ENCODE results near the gene GBA3.

The GBA3 gene

GRCh38 chr4:22695917-22696316 is 3.2 kb downstream of the GBA3 start:
- DNase-seq = no peak

GRCh38 chr4:22703912-22704311 is 11.2 kb downstream of the GBA3 start:
- no peak for DNase-seq

- DNase-seq = no peak
Measured at GRCh38 chr4:22707390-22707789, 14.7 kb downstream of the GBA3 start.

- no peak for DNase-seq
Measured at GRCh38 chr4:22708961-22709360, 16.2 kb downstream of the GBA3 start.

GRCh38 chr4:22712105-22712504 is 19.4 kb downstream of the GBA3 start:
- DNase-seq = no peak

- DNase-seq = no peak
Measured at GRCh38 chr4:22712529-22712928, 19.8 kb downstream of the GBA3 start.

GRCh38 chr4:22713841-22714240 is 21.1 kb downstream of the GBA3 start:
- DNase-seq = no peak

GRCh38 chr4:22719218-22719617 is 26.5 kb downstream of the GBA3 start:
- DNase-seq = no peak

GRCh38 chr4:22720091-22720490 is 27.4 kb downstream of the GBA3 start:
- DNase-seq = no peak

GRCh38 chr4:22721204-22721603 is 28.5 kb downstream of the GBA3 start:
- no peak for DNase-seq

- DNase-seq = no peak
Measured at GRCh38 chr4:22730021-22730420, 37.3 kb downstream of the GBA3 start.

- DNase-seq = no peak
Measured at GRCh38 chr4:22733816-22734215, 41.1 kb downstream of the GBA3 start.

- no peak for DNase-seq
Measured at GRCh38 chr4:22736912-22737311, 44.2 kb downstream of the GBA3 start.

- DNase-seq = no peak
Measured at GRCh38 chr4:22739968-22740367, 47.2 kb downstream of the GBA3 start.

- DNase-seq = no peak
Measured at GRCh38 chr4:22741744-22742143, 49.0 kb downstream of the GBA3 start.

- DNase-seq = no peak
Measured at GRCh38 chr4:22743290-22743689, 50.6 kb downstream of the GBA3 start.

GRCh38 chr4:22744478-22745062 is 51.8 kb downstream of the GBA3 start:
- no peak for DNase-seq

- no peak for DNase-seq
Measured at GRCh38 chr4:22745234-22745633, 52.5 kb downstream of the GBA3 start.

GRCh38 chr4:22754116-22754515 is 61.4 kb downstream of the GBA3 start:
- no peak for DNase-seq

- no peak for DNase-seq
Measured at GRCh38 chr4:22762548-22762947, 69.8 kb downstream of the GBA3 start.

GRCh38 chr4:22764183-22764582 is 71.4 kb downstream of the GBA3 start:
- DNase-seq = no peak

GRCh38 chr4:22766068-22766467 is 73.3 kb downstream of the GBA3 start:
- no peak for DNase-seq

GRCh38 chr4:22778547-22779163 is 85.9 kb downstream of the GBA3 start:
- DNase-seq = no peak

GRCh38 chr4:22780317-22780716 is 87.6 kb downstream of the GBA3 start:
- DNase-seq = no peak

GRCh38 chr4:22780797-22781196 is 88.1 kb downstream of the GBA3 start:
- DNase-seq = no peak
